A204.1 (cell line): ENCODE data around the gene CDC42BPG.

ENCODE experiments used
- FAIRE-seq: peaks from 2 replicates; lab custom pipeline; 2012; peaks lifted over from hg19 to GRCh38; lab: Jason Lieb, UNC

Gene CDC42BPG

GRCh38 chr11:64878494-64879243, 34.2 kb upstream of the CDC42BPG start, which contains the start of gene EHD1:
Gene EHD1 (minus strand): TSS chr11:64878621. CDS start chr11:64878464, 157 bp downstream.
- no peak for FAIRE-seq

DNA sequence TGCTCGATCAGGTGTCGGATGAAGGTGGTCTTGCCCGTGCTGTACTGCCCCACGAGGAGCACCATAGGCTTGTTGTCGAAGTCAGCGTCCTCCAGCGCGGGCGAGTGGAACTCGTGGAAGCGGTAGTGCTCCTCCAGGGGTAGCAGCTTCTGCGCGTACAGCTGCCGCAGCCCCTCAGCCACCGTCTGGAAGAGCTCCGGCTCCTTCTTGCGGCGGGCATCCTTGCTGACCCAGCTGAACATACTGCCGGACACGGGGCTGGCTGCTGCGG, 33.7 kb upstream of the CDC42BPG start:
- no peak for FAIRE-seq

GRCh38 chr11:64877390-64878222, 33.2 kb upstream of the CDC42BPG start:
- no peak for FAIRE-seq

- FAIRE-seq, result no peak
Measured at GRCh38 chr11:64876835-64877341, 32.4 kb upstream of the CDC42BPG start.

DNA sequence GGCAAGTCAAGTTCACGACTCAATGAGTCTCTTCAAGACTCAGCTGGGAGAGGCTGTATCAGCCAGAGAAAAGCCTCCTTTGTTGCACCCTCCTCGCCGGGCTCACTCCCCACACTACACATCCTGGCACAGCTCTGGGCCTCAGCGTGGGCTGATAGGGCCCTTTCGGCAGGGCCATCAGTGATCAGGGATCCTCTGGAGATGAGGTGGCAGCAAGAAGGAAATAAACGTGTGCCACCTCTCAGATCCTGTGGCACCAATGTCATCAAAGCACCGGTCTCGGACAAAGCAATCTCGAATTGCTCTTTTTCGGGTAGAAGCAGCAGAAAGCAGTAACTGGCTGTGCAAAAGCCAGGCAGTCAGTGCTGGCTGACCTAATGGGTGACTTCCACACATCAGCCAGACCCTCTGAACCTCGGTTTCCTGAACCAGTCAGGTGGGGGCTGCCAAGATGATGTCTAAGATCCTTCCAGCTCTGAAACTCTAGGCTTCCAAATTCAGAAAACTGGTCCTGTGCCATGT, 31.8 kb upstream of the CDC42BPG start:
- no peak for FAIRE-seq

- no peak for FAIRE-seq
Measured at GRCh38 chr11:64875369-64876228, 31.1 kb upstream of the CDC42BPG start.

DNA sequence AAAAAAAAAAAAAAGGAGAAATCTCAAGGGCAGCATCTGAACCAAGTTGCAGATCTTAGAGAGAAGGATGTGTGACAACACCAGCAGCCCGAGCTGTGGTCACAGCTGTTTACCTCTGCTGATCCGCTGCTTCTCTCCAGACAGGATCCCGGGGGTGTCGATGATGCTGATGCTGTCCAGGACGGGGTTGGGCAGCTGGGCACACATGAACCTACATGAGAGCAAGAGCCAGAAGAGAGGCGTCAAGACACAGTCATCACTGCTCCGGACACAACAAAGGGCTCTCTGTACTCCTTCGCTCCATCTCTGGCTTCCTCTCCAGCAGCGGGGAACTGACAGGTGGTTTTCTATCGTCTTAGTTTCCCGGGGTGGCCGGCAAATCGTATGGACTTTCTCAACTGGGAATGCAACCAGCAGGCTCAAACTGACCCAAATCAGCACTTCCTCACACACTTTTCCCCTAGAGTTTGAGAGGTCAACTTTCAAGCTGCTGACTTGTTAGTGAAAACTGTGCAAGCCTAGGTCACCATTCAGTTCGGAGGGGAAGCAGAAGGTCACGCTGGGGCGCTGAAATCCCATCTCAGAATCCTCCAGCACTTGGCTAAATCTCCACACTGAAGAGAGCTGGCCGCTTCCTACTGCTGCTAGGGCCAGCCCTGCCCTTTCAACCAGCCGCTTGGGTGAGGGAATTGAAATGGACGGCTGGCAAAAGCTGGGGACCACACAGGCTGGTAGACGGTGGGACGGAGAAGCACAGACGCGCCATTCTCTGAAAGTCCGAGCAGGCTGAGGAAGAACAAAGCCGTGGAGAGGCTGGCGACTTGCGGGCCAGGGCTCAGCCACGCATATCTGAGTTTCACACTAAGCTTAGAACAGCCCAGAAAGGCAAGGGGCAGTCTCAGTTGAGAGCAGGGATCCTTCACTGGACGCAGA, 30.1 kb upstream of the CDC42BPG start:
- FAIRE-seq, result no peak

DNA sequence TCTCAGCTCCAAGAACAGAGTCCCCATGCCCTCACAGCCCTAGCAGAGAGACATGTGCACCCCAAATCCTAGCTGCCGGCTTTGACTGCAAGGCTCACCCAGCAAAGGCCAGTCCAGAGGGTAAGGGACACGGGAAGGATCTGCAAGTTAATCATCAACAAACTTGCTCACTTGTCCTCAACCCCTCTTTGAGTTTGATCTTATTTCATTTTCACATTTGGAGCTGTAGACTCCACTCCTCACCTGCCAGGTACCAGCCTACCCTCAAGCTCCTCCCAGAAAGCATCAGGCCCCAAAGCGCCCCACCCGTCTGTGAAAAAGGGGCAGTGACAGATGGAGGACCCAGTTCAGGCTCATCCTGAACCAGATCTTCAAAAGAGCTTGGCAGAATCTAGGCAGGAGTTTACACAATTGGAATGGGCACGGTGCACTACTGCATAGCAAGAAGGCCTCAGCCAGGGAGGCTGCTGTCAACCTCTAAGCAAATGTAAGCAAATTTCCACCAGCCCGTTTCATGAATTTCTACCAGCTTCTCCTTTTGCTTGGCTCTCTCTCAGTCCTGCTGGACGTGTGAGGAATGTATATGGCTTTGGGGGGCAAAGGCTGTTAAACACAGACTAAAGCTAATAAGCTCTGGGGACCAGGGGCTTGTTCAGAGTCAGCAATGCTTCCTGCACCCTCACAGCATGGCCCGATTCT, 28.5 kb upstream of the CDC42BPG start:
- no peak for FAIRE-seq

DNA sequence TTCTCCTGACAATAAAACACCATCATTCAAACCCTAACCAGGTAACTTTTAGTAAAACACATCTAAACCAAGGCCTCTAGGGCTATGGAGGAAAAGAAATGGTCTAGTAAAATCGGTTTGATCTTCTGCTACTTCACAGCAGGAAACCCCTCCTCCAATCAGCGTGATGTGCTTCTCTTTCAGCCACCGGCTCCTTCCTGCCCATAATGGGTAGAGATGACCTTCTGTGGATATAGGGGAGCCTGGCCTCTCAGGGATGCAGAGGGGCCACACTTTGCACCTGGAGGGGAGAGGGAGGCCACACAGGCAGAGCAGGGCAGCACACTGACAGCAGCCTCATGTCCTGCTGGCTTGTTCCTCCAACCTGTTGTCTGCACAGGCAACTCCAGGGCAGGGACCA, 27.0 kb upstream of the CDC42BPG start:
- FAIRE-seq, result no peak

DNA sequence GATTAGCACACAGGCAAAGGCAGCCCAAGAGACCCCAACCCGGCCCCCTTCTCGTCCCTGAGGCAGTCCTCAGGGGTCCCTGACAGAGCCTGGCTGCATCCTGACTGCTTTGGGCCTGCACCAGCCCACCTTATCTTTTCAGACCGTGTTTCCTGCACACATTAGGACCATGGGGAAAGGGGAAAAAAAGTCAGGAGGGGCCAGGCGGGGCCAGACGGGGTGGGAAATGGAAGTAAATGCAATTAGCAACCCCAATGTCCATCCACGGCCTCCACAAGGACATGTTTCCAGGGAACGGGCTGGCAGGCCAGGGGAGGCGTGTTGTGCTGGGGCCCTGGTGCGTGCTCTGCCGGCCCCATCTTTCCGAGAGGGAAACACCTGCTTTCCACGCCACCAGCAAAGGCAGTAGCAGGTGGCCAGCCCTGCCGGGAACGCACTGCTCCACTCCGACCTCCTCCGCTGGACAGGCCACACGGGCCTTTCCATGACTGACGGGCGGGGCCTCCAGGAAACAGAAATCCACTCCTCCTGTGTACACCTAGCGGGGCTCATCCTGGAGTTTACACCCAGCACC, 26.5 kb upstream of the CDC42BPG start:
- no peak for FAIRE-seq

GRCh38 chr11:64870176-64870892, 25.9 kb upstream of the CDC42BPG start:
- FAIRE-seq, result no peak

DNA sequence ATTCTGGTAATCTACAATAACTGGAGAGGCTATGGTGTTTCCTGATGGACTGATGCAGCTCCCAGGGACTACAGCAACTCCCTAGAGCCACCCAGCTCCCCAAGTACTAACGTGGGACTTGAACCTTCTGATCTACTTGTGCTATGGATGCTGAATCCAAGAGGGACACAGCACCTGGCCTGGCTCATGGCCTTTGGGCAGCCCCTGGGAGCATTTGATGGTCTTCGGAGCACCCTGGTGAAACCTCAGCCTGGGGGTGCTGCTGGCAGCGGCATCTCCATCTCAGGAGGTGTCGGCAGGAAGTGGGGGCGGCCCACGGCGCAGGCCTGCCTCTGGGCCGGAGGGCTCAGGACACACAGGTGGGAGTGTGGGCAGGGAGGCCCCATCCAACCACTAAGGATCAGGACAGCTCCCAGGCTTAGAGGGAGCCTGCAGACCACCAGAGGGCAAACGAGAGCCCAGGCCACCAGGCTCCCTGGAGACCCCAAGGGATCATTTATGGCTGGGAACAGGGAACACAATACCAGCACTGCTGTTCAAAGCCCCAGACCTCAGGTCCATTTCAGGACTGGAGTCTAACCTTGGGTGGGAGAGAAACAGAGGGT, 25.2 kb upstream of the CDC42BPG start:
- no peak for FAIRE-seq

- no peak for FAIRE-seq
Measured at GRCh38 chr11:64868904-64869570, 24.6 kb upstream of the CDC42BPG start.

- no peak for FAIRE-seq
Measured at GRCh38 chr11:64867748-64868462, 23.5 kb upstream of the CDC42BPG start.

GRCh38 chr11:64866173-64866491, 21.7 kb upstream of the CDC42BPG start:
- no peak for FAIRE-seq

DNA sequence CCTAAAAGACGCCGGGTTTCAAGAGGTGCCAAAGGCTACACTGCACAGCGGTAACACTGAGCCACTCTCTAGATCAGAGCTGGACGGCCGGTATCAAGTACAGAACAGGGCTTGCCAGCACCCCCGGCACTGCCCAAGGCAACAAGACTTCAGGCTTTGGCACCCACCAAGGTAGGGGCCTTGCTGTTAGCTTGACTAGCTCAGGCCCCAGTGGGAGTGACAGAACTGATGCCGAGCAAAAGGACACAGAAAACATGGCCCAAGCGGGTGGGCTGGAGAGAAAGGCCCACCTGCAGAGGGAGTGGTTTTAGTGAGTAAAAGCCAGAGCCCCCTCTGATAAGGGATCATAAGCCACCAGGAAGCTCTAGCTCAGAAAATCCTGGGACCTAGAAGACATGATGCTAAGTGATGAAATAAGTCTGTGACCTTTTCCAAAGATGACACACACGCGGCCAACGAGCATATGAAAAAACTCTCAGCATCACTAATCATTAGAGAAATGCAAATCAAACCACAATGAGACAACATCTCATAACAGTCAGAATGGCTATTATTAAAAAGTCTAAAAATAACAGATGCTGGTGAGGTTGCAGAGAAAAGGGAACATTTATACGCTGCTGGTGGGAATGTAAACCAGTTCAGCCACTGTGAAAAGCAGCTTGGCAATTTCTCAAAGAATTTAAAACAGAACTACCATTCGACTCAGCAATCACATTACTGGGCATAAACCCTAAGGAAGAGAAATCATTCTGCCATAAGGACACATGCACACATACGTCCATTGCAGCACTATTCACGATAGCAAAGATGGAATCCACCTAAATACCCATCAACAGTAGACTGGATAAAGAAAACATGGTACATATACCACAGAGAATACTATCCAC, 21.1 kb upstream of the CDC42BPG start:
- no peak for FAIRE-seq
